CD4-positive, CD25-positive, alpha-beta regulatory T cell (primary cell): ENCODE measurements around the gene BOK. TPM values are rescaled to one million over a fixed set of nuclear protein-coding genes. Genes with fewer than 3 reads are reported as not detected.
"Not testable (repeated sequence)": the region's sequence is repeated elsewhere in the genome, so short reads cannot be mapped to it uniquely, and the experiment has no call there.

Experiments used
- ATAC-seq, 2 donors: fragments of 150-1000 bp; cut with Tn5 transposase; one replicate each; pipeline ENCODE4 v1.10.0; 2021; ENCODE audit warnings: low read depth in 2 of 2, moderate number of reproducible peaks in 2 of 2, moderate library complexity in 1 of 2
- DNase-seq, 3 donors: peaks; one replicate each; pipeline versions ENCODE4 v3.0.0 to v3.0.0-alpha.2; 2012 to 2022; ENCODE audit warnings: mixed read lengths in 1 of 3
- H3K27ac ChIP-seq: one replicate; pipeline ENCODE4 v1.7.0; 2013; ENCODE audit warnings: mild to moderate bottlenecking, low read length; ENCODE audit not compliant: insufficient read depth, poor library complexity, severe bottlenecking
- H3K27me3 ChIP-seq: one replicate; pipeline ENCODE4 v1.7.0; 2013; ENCODE audit warnings: low read length; ENCODE audit not compliant: control insufficient read depth, insufficient read depth
- H3K36me3 ChIP-seq: one replicate; pipeline ENCODE4 v1.7.0; 2013; ENCODE audit warnings: mild to moderate bottlenecking, low read length, moderate library complexity; ENCODE audit not compliant: control insufficient read depth, insufficient read depth
- H3K4me1 ChIP-seq: 2 replicates; pipeline ENCODE4 v1.7.0; 2013; ENCODE audit warnings: mild to moderate bottlenecking, low read length; ENCODE audit not compliant: insufficient read depth, control insufficient read depth, poor library complexity, severe bottlenecking
- H3K4me3 ChIP-seq: one replicate; pipeline ENCODE4 v1.7.0; 2013; ENCODE audit warnings: low read depth, mild to moderate bottlenecking, low read length, moderate library complexity
- H3K9me3 ChIP-seq, 2 experiments: 1 replicate in 1 of 2; 2 replicates in 1 of 2; pipeline ENCODE4 v1.7.0; 2013; ENCODE audit warnings: low read length in 2 of 2, mild to moderate bottlenecking in 1 of 2, moderate library complexity in 1 of 2; ENCODE audit not compliant: control insufficient read depth in 2 of 2
- H3K27ac Mint-ChIP-seq, 3 donors: one replicate each; pipeline ENCODE4 v1.8.0; 2020 to 2022; ENCODE audit warnings: mild to moderate bottlenecking in 3 of 3, mixed read lengths in 3 of 3, moderate library complexity in 2 of 3
- H3K27me3 Mint-ChIP-seq: one replicate; pipeline ENCODE4 v1.8.0; 2022; ENCODE audit warnings: mild to moderate bottlenecking, mixed read lengths
- H3K36me3 Mint-ChIP-seq: one replicate; pipeline ENCODE4 v1.8.0; 2020; ENCODE audit warnings: mixed read lengths
- H3K4me1 Mint-ChIP-seq, 4 donors: one replicate each; pipeline ENCODE4 v1.8.0; 2020 to 2022; ENCODE audit warnings: mixed read lengths in 4 of 4, mild to moderate bottlenecking in 1 of 4
- H3K4me3 Mint-ChIP-seq, 4 donors: one replicate each; pipeline ENCODE4 v1.8.0; 2020 to 2022; ENCODE audit warnings: mild to moderate bottlenecking in 4 of 4, mixed read lengths in 4 of 4, moderate library complexity in 3 of 4
- H3K9me3 Mint-ChIP-seq, 7 donors: one replicate each; pipeline ENCODE4 v1.8.0; 2020 to 2022; ENCODE audit warnings: mixed read lengths in 7 of 7, mild to moderate bottlenecking in 3 of 7, moderate library complexity in 2 of 7
- polyA plus RNA-seq, 4 donors: library from polyadenylated mRNA; unstranded; fragments of 300-500 nt; fragmentation: Illumina TruSeq; gene quantifications; one replicate each; pipeline ENCODE4 v1.2.3, GENCODE V29; 2021
- total RNA-seq: library from RNA; stranded (reverse); gene quantifications from one replicate; pipeline ENCODE4 v1.2.3, GENCODE V29; 2022

BOK gene
- total and polyA plus RNA-seq, 5 donors from 2014 or later, result not detected

- Mint-ChIP-seq H3K4me1 (peaks cover 0 to 11% (median 5%) of the 10 kb centered on the region in 4 donors), H3K27ac (no peak overlapping the region), H3K4me3 (no peak overlapping the region), H3K9me3 (peaks cover 0 to 2% (median 0%) of the 10 kb centered on the region in 7 donors), H3K27me3 (no peaks in the 10 kb centered on the region), H3K36me3 (peaks cover 5% of the 10 kb centered on the region)
- Histone ChIP-seq H3K36me3 (no peaks in the 10 kb centered on the region), H3K4me3 (no peak overlapping the region), H3K9me3 (no peaks in the 10 kb centered on the region), H3K27me3 (peaks cover 2% of the 10 kb centered on the region), H3K27ac (no peak overlapping the region), H3K4me1 (no peaks in the 10 kb centered on the region)
- DNase-seq (no peak), ATAC-seq (no peak)
Measured at GRCh38 chr2:241519669-241520068, 38.9 kb upstream of the BOK start.

- no peaks in the 10 kb centered on the region for H3K9me3 ChIP-seq
- Mint-ChIP-seq H3K27me3 (peaks cover 6% of the 10 kb centered on the region), H3K4me3 (no peak overlapping the region), H3K36me3 (peaks cover 2% of the 10 kb centered on the region), H3K4me1 (peaks cover 0 to 1% (median under 1%) of the 10 kb centered on the region in 4 donors), H3K9me3 (peaks cover 0 to 7% (median 4%) of the 10 kb centered on the region in 7 donors), H3K27ac (no peak overlapping the region)
- H3K4me1 ChIP-seq, result no peaks in the 10 kb centered on the region
- H3K27me3 ChIP-seq, result peaks cover 2% of the 10 kb centered on the region
- no peak overlapping the region for H3K27ac ChIP-seq
- H3K4me3 ChIP-seq, result no peak overlapping the region
- ATAC-seq (no peak), DNase-seq (no peak)
- H3K36me3 ChIP-seq, result no peaks in the 10 kb centered on the region
Measured at GRCh38 chr2:241522477-241522876, 36.1 kb upstream of the BOK start.

- H3K36me3 ChIP-seq, DNase-seq, H3K36me3 Mint-ChIP-seq, H3K9me3 Mint-ChIP-seq, H3K4me3 ChIP-seq, H3K27ac ChIP-seq, H3K9me3 ChIP-seq, H3K27me3 ChIP-seq, H3K4me1 Mint-ChIP-seq, H3K4me3 Mint-ChIP-seq, H3K4me1 ChIP-seq, ATAC-seq: not testable (repeated sequence)
- Mint-ChIP-seq H3K27ac (peak overlapping the region in 1 of 3 donors; percentile 16), H3K27me3 (peaks cover 16% of the 10 kb centered on the region)
Measured at GRCh38 chr2:241525818-241526780, 32.4 kb upstream of the BOK start.

GRCh38 chr2:241530571-241530970 lies 28.0 kb upstream of the BOK start:
- Mint-ChIP-seq H3K9me3 (peaks cover 0 to 6% (median 2%) of the 10 kb centered on the region in 7 donors), H3K36me3 (no peaks in the 10 kb centered on the region), H3K4me3 (no peak overlapping the region), H3K4me1 (peaks cover 0 to 5% (median 0%) of the 10 kb centered on the region in 4 donors), H3K27ac (no peak overlapping the region), H3K27me3 (peaks cover 15% of the 10 kb centered on the region)
- ATAC-seq (no peak), DNase-seq (no peak)
- Histone ChIP-seq H3K4me1 (no peaks in the 10 kb centered on the region), H3K27me3 (no peaks in the 10 kb centered on the region), H3K4me3 (no peak overlapping the region), H3K27ac (no peak overlapping the region), H3K9me3 (no peaks in the 10 kb centered on the region), H3K36me3 (no peaks in the 10 kb centered on the region)

GRCh38 chr2:241531161-241531722 lies 27.3 kb upstream of the BOK start:
- DNase-seq (no peak), ATAC-seq (no peak)
- H3K36me3 Mint-ChIP-seq, result no peaks in the 10 kb centered on the region
- H3K27ac ChIP-seq, result no peak overlapping the region
- H3K4me3 ChIP-seq, result no peak overlapping the region
- no peaks in the 10 kb centered on the region for H3K4me1 ChIP-seq
- H3K36me3 ChIP-seq, result no peaks in the 10 kb centered on the region
- H3K27me3 Mint-ChIP-seq, result peaks cover 15% of the 10 kb centered on the region
- H3K27me3 ChIP-seq, result no peaks in the 10 kb centered on the region
- H3K27ac Mint-ChIP-seq, result no peak overlapping the region
- H3K9me3 ChIP-seq, result no peaks in the 10 kb centered on the region
- peaks cover 0 to 2% (median 2%) of the 10 kb centered on the region in 7 donors for H3K9me3 Mint-ChIP-seq
- H3K4me3 Mint-ChIP-seq, result no peak overlapping the region
- H3K4me1 Mint-ChIP-seq, result peaks cover 0 to 5% (median 0%) of the 10 kb centered on the region in 4 donors

- Histone ChIP-seq H3K36me3 (no peaks in the 10 kb centered on the region), H3K27ac (no peak overlapping the region), H3K9me3 (no peaks in the 10 kb centered on the region), H3K27me3 (no peaks in the 10 kb centered on the region), H3K4me1 (no peaks in the 10 kb centered on the region), H3K4me3 (no peak overlapping the region)
- H3K4me1 Mint-ChIP-seq, result peaks cover 0 to 5% (median 0%) of the 10 kb centered on the region in 4 donors
- no peak for DNase-seq
- no peak for ATAC-seq
- peaks cover 0 to 2% (median 0%) of the 10 kb centered on the region in 7 donors for H3K9me3 Mint-ChIP-seq
- H3K4me3 Mint-ChIP-seq, result no peak overlapping the region
- no peak overlapping the region for H3K27ac Mint-ChIP-seq
- no peaks in the 10 kb centered on the region for H3K36me3 Mint-ChIP-seq
- peaks cover 21% of the 10 kb centered on the region for H3K27me3 Mint-ChIP-seq
Measured at GRCh38 chr2:241532168-241532567, 26.4 kb upstream of the BOK start.

- Mint-ChIP-seq H3K27me3 (peaks cover 27% of the 10 kb centered on the region), H3K4me1 (peaks cover 0 to 5% (median 0%) of the 10 kb centered on the region in 4 donors)
Measured at GRCh38 chr2:241532733-241533601, 25.6 kb upstream of the BOK start.

More at GRCh38 chr2:241532733-241533601, 25.6 kb upstream of the BOK start:
- ATAC-seq (no peak), DNase-seq (no peak)
- no peaks in the 10 kb centered on the region for H3K36me3 ChIP-seq
- no peaks in the 10 kb centered on the region for H3K27me3 ChIP-seq
- H3K9me3 ChIP-seq, result no peaks in the 10 kb centered on the region
- Mint-ChIP-seq H3K9me3 (no peaks in the 10 kb centered on the region), H3K36me3 (no peaks in the 10 kb centered on the region), H3K4me3 (no peak overlapping the region), H3K27ac (no peak overlapping the region)
- H3K4me3 ChIP-seq, result no peak overlapping the region
- H3K27ac ChIP-seq, result no peak overlapping the region
- H3K4me1 ChIP-seq, result no peaks in the 10 kb centered on the region
